Neural crest cell (in vitro differentiated cells): ENCODE measurements around the gene CD247. TPM values are rescaled to one million over a fixed set of nuclear protein-coding genes. Genes with fewer than 3 reads are reported as not detected.
A peak's percentile ranks its signal among the peaks of the same experiment; 100 is the strongest.

Experiments used
- DNase-seq: peaks from one replicate; pipeline ENCODE4 v3.0.0; 2021; ENCODE audit warnings: low read depth, mixed read lengths, low spot score
- H3K27ac Mint-ChIP-seq: one replicate; pipeline ENCODE4 v1.8.0; 2021; ENCODE audit warnings: mild to moderate bottlenecking, mixed read lengths; ENCODE audit not compliant: unreplicated experiment
- H3K27me3 Mint-ChIP-seq: 2 replicates; pipeline ENCODE4 v1.8.0; 2021; ENCODE audit warnings: low read depth, mild to moderate bottlenecking, mixed read lengths
- H3K36me3 Mint-ChIP-seq: 2 replicates; pipeline ENCODE4 v1.8.0; 2021; ENCODE audit warnings: low read depth, mild to moderate bottlenecking, mixed read lengths
- H3K4me1 Mint-ChIP-seq: 2 replicates; pipeline ENCODE4 v1.8.0; 2021; ENCODE audit warnings: mixed read lengths
- H3K4me3 Mint-ChIP-seq: one replicate; pipeline ENCODE4 v1.8.0; 2021; ENCODE audit warnings: mild to moderate bottlenecking, mixed read lengths
- H3K9me3 Mint-ChIP-seq: 2 replicates; pipeline ENCODE4 v1.8.0; 2021; ENCODE audit warnings: mixed read lengths
- CTCF ChIP-seq: fragments of 200-600 bp; sonication (generic); conservative IDR thresholded peaks from 2 replicates; pipeline ENCODE4 v1.5.0; 2021; ENCODE audit warnings: antibody characterized with exemption, mild to moderate bottlenecking
- total RNA-seq: library from RNA; stranded (reverse); gene quantifications from 2 replicates; pipeline ENCODE4 v1.2.1, GENCODE V29; 2021

Gene CD247
- total RNA-seq, 1 donor from 2014 or later = 3.9 TPM

DNA sequence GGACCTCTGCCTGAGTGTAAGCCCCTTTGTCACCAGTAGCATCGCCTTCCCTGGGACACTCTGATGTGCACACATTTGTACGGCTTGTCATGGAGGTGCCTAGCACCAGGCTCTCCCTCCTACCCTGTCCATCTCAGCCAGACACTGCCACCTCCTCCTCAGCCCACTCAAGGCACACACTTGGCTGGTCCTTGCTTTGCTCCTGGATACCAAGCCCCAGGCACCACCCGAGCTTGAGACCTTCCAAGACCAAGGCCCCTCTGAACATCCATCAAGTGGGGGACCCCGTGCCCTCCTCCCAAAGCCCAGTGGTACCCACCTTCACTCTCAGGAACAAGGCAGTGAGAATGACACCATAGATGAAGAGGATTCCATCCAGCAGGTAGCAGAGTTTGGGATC, 78.0 kb downstream of the CD247 start:
- peaks cover 26% of the 10 kb centered on the region for H3K4me1 Mint-ChIP-seq
- no peak for DNase-seq
- H3K36me3 Mint-ChIP-seq = peaks cover 9% of the 10 kb centered on the region
- peaks cover 9% of the 10 kb centered on the region for H3K27me3 Mint-ChIP-seq
- peaks cover 8% of the 10 kb centered on the region for H3K9me3 Mint-ChIP-seq
- H3K27ac Mint-ChIP-seq = no peak overlapping the region
- peak overlapping the region; percentile 82 for H3K4me3 Mint-ChIP-seq
- TF ChIP-seq CTCF = no peak

DNA sequence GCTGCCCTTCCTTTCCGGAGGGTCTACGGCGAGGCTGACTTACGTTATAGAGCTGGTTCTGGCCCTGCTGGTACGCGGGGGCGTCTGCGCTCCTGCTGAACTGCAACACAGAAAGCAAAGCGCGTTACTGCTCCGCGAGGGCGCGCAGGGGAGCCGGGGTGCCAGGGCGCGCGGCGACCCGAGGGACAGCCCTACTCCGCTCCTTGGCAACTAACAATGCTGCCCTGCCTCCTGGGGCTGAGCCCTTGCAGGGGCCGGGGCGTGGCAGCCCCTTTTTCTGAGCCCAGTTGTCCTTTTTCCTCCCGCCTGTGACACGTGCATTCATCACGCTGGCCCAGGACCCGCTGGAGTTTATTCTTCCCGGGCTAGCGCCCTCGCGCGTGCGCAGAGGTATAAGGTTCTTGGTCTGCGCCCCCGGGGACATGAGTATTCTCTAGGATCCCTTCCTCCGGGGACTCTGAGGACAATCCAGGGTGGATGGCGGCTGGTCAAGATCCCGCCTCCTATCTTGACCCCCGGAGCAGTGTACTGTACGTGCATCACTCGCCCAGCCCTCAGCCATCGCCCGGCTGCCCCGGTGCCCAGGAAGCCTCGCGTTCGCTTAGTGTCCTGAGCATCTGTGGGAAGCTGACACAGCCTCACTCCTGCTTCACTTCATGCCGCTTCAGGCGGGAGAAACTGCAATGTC, 78.9 kb downstream of the CD247 start:
- Mint-ChIP-seq H3K4me1 (peaks cover 26% of the 10 kb centered on the region), H3K27me3 (peaks cover 9% of the 10 kb centered on the region), H3K9me3 (peaks cover 8% of the 10 kb centered on the region), H3K4me3 (peak overlapping the region; percentile 82), H3K36me3 (peaks cover 9% of the 10 kb centered on the region), H3K27ac (no peak overlapping the region)
- peak; percentile 67 for DNase-seq
- no peak for TF ChIP-seq CTCF

GRCh38 chr1:167438171-167439138, 79.9 kb downstream of the CD247 start:
- peaks cover 8% of the 10 kb centered on the region for H3K9me3 Mint-ChIP-seq
- no peak for TF ChIP-seq CTCF
- H3K27ac Mint-ChIP-seq = no peak overlapping the region
- peaks cover 26% of the 10 kb centered on the region for H3K4me1 Mint-ChIP-seq
- peak overlapping the region; percentile 82 for H3K4me3 Mint-ChIP-seq
- no peak for DNase-seq
- peaks cover 9% of the 10 kb centered on the region for H3K36me3 Mint-ChIP-seq
- peaks cover 9% of the 10 kb centered on the region for H3K27me3 Mint-ChIP-seq

- no peak for DNase-seq
Observed at GRCh38 chr1:167435484-167435883, 82.8 kb downstream of the CD247 start.

GRCh38 chr1:167434306-167434705, 84.0 kb downstream of the CD247 start:
- Mint-ChIP-seq H3K4me3 (no peak overlapping the region), H3K4me1 (peaks cover 23% of the 10 kb centered on the region), H3K27ac (no peak overlapping the region), H3K27me3 (peaks cover 3% of the 10 kb centered on the region), H3K9me3 (peaks cover 8% of the 10 kb centered on the region), H3K36me3 (peaks cover 9% of the 10 kb centered on the region)
- DNase-seq = no peak
- no peak for TF ChIP-seq CTCF

More at GRCh38 chr1:167435484-167435883, 82.8 kb downstream of the CD247 start:
- Mint-ChIP-seq H3K9me3 (peaks cover 8% of the 10 kb centered on the region), H3K4me3 (no peak overlapping the region), H3K27ac (no peak overlapping the region), H3K36me3 (peaks cover 9% of the 10 kb centered on the region), H3K4me1 (peaks cover 26% of the 10 kb centered on the region), H3K27me3 (peaks cover 5% of the 10 kb centered on the region)
- TF ChIP-seq CTCF = no peak
